ENCODE measurements around the gene RIMS4.
A peak's percentile ranks its signal among the peaks of the same experiment; 100 is the strongest.

RIMS4 gene

DNA sequence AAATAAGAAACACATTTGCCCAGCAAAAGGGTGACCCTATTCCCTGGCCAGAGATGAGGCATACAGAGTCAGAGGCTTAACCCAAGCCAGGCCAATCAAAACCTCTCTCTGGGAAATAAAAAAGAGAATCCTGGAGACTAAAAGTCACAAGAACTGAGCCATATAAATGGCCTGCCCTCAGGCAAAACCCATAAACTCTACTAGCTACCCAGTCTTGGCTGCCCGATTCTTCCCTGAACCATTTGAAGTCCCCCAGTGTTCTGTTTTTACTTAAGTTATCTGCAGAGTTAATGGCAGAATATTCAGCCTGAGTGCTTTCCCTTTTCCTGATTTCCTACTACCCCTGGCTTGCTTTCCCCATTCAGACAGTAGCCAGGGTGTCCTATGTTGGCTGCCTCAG lies 50.8 kb downstream of the RIMS4 start:
- TF ChIP-seq GABPA (IDR thresholded peaks at IDR 0.05; ENCODE audit: low read depth): no peak
- TF ChIP-seq, protein P1, sequence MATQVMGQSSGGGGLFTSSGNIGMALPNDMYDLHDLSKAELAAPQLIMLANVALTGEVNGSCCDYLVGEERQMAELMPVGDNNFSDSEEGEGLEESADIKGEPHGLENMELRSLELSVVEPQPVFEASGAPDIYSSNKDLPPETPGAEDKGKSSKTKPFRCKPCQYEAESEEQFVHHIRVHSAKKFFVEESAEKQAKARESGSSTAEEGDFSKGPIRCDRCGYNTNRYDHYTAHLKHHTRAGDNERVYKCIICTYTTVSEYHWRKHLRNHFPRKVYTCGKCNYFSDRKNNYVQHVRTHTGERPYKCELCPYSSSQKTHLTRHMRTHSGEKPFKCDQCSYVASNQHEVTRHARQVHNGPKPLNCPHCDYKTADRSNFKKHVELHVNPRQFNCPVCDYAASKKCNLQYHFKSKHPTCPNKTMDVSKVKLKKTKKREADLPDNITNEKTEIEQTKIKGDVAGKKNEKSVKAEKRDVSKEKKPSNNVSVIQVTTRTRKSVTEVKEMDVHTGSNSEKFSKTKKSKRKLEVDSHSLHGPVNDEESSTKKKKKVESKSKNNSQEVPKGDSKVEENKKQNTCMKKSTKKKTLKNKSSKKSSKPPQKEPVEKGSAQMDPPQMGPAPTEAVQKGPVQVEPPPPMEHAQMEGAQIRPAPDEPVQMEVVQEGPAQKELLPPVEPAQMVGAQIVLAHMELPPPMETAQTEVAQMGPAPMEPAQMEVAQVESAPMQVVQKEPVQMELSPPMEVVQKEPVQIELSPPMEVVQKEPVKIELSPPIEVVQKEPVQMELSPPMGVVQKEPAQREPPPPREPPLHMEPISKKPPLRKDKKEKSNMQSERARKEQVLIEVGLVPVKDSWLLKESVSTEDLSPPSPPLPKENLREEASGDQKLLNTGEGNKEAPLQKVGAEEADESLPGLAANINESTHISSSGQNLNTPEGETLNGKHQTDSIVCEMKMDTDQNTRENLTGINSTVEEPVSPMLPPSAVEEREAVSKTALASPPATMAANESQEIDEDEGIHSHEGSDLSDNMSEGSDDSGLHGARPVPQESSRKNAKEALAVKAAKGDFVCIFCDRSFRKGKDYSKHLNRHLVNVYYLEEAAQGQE (IDR thresholded peaks at IDR 0.05; ENCODE audit: insufficient replicate concordance, low read depth): no peak
- no peak for TF ChIP-seq SPI1 (IDR thresholded peaks at IDR 0.05; ENCODE audit: borderline replicate concordance, low read depth)
- TF ChIP-seq POLR2AphosphoS5 (IDR thresholded peaks at IDR 0.05; ENCODE audit: low read depth): no peak
- TF ChIP-seq, protein P2, sequence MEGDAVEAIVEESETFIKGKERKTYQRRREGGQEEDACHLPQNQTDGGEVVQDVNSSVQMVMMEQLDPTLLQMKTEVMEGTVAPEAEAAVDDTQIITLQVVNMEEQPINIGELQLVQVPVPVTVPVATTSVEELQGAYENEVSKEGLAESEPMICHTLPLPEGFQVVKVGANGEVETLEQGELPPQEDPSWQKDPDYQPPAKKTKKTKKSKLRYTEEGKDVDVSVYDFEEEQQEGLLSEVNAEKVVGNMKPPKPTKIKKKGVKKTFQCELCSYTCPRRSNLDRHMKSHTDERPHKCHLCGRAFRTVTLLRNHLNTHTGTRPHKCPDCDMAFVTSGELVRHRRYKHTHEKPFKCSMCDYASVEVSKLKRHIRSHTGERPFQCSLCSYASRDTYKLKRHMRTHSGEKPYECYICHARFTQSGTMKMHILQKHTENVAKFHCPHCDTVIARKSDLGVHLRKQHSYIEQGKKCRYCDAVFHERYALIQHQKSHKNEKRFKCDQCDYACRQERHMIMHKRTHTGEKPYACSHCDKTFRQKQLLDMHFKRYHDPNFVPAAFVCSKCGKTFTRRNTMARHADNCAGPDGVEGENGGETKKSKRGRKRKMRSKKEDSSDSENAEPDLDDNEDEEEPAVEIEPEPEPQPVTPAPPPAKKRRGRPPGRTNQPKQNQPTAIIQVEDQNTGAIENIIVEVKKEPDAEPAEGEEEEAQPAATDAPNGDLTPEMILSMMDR (IDR thresholded peaks at IDR 0.05; ENCODE audit: insufficient read depth, low read length): no peak
- H3K27ac ChIP-seq (replicated peaks): no peak overlapping the region
- no peak overlapping the region for H3K4me3 ChIP-seq (replicated peaks; ENCODE audit: insufficient read depth, low read length)
- DNase-seq (ENCODE audit: low read depth in 1 of 2, low spot score in 1 of 2): no peak
- peaks cover 3% of the 10 kb centered on the region for H3K27me3 ChIP-seq (ENCODE audit: insufficient read depth, poor library complexity, severe bottlenecking)

DNA sequence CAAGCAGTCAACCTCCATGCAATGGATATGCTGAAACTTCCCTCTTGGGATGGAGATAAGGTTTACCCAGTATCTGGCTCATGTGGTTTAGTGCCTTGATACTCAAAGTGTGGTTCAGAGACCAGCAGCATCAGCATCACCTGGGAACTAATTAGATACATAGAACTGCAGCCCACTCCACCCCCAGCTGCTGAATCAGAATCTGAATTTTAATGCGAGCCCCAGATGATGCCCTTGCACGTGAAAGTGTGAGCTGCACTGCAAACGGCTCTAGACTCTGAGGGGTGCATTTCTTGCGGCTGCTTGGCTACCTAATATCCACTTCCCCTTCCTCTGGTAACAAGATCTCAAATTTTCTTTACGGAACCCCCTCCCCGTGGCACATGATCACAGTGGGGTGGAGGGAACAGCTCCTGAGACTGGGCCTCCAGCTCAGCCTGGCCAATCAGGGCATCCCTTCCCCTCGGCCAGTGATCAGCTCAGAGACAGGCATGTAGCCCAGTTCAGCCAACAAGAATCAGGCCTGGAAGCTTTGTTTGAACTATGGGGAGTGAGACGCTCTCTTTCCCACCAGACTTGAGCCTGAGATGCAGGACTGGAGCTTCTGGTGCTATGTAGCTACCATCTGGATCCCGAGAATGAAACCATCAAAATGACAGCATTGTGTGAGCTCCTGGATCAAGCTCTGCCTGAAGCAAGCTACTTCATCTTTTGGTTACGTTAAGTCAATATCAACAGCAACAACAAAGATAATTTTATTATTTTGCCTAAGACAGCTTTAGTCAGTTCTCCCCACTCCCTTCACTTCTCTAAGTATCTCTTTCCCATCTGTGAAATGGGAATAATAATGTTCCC lies 51.9 kb downstream of the RIMS4 start:
- peak in 1 of 2 experiments; percentile 5 for DNase-seq (ENCODE audit: low read depth in 1 of 2, low spot score in 1 of 2)
- H3K4me3 ChIP-seq (replicated peaks; ENCODE audit: insufficient read depth, low read length): no peak overlapping the region
- no peak overlapping the region for H3K27ac ChIP-seq (replicated peaks)
- TF ChIP-seq SPI1 (IDR thresholded peaks at IDR 0.05; ENCODE audit: borderline replicate concordance, low read depth): peak; percentile 44; the same call in 1 of the 2 replicates
- TF ChIP-seq, protein P1 (IDR thresholded peaks at IDR 0.05; ENCODE audit: insufficient replicate concordance, low read depth): no peak
- H3K27me3 ChIP-seq (ENCODE audit: insufficient read depth, poor library complexity, severe bottlenecking): peaks cover 3% of the 10 kb centered on the region

DNA sequence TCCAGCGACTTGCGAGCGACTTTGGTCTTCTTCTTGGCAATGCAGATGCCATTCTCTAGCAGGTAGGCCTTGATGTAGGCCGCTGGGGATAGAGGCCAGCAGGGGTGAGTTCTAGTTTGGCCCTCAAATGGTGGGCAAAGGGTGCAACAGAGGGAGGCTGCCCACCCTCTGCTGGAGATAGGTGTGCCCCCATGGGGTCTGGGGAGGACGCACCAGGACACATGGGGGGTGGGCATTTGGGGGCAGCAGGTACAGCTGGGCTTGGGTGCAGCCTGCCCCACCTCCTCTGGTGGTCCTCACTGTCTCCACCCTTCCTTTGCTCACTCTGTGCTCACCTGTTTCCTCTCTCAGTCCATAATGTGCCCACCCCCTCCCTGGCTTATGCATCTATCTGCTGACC lies 53.4 kb downstream of the RIMS4 start:
- DNase-seq (ENCODE audit: low read depth in 1 of 2, low spot score in 1 of 2): no peak
- Histone ChIP-seq H3K4me3 (replicated peaks; ENCODE audit: insufficient read depth, low read length) (no peak overlapping the region), H3K27me3 (ENCODE audit: insufficient read depth, poor library complexity, severe bottlenecking) (peaks cover 3% of the 10 kb centered on the region), H3K27ac (replicated peaks) (no peak overlapping the region)
- no peak for TF ChIP-seq GABPA (IDR thresholded peaks at IDR 0.05; ENCODE audit: low read depth)
- TF ChIP-seq, protein P1 (IDR thresholded peaks at IDR 0.05; ENCODE audit: insufficient replicate concordance, low read depth): no peak
- no peak for TF ChIP-seq POLR2AphosphoS5 (IDR thresholded peaks at IDR 0.05; ENCODE audit: low read depth)
- TF ChIP-seq SPI1 (IDR thresholded peaks at IDR 0.05; ENCODE audit: borderline replicate concordance, low read depth): no peak
- TF ChIP-seq, protein P2 (IDR thresholded peaks at IDR 0.05; ENCODE audit: insufficient read depth, low read length): no peak

Data from HL-60 (cell line).